ENCODE measurements around the gene GSN.

DNA sequence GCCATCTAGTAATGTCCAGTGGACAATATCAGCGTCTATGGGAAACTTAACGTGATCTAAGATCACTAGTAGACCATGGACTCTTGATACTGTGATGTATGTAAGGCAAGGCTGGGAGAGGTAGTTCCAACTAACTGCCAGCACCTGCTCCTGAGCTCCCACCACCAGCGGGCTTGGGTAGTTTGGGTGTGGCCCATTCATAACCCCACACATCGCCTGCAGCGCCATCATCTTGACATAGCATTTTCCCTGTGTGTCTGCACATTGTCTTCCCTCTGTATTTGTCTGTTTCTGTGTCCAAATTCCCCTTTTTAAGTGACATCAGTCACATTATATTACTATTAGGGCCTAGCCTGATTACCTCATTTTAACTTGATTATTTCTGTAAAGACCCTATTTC lies 28.1 kb upstream of the GSN start:
- TF ChIP-seq CTCF (IDR thresholded peaks at IDR 0.05) (no peak), POLR2A (IDR thresholded peaks at IDR 0.05) (no peak)
